Activated CD8-positive, alpha-beta T cell treated with anti-CD3 and anti-CD28 coated beads for 36 hours (primary cell): Measurements from ENCODE around the gene RPL10A. TPM values are rescaled to one million over a fixed set of nuclear protein-coding genes. Genes with fewer than 3 reads are reported as not detected.

Experiments
- ATAC-seq: fragments of 200-7000 bp; cut with Tn5 transposase; one replicate; pipeline ENCODE4 v1.10.0; 2021; ENCODE audit warnings: mild to moderate bottlenecking, moderate library complexity
- CTCF ChIA-PET: fragments of 350-600 bp; sonication (Branson Sonifier 250); formaldehyde crosslinking; loops from one replicate; lab custom pipeline; 2021; ENCODE audit warnings: antibody characterized with exemption; lab: Charles Lee
- POLR2A ChIA-PET: fragments of 350-600 bp; sonication (Branson Sonifier 250); formaldehyde crosslinking; loops from one replicate; lab custom pipeline; 2021; ENCODE audit warnings: antibody characterized with exemption; lab: Charles Lee
- DNase-seq: peaks from one replicate; pipeline ENCODE4 v3.0.0-alpha.2; 2020
- H3K27ac Mint-ChIP-seq: one replicate; pipeline ENCODE4 v1.8.0; 2021; ENCODE audit warnings: mild to moderate bottlenecking, mixed read lengths
- H3K27me3 Mint-ChIP-seq: one replicate; pipeline ENCODE4 v1.8.0; 2021; ENCODE audit warnings: mixed read lengths
- H3K36me3 Mint-ChIP-seq: one replicate; pipeline ENCODE4 v1.8.0; 2021; ENCODE audit warnings: low read depth, mixed read lengths
- H3K4me1 Mint-ChIP-seq: one replicate; pipeline ENCODE4 v1.8.0; 2021; ENCODE audit warnings: low read depth, mixed read lengths
- H3K4me3 Mint-ChIP-seq: one replicate; pipeline ENCODE4 v1.8.0; 2021; ENCODE audit warnings: mild to moderate bottlenecking, moderate library complexity, mixed read lengths
- H3K9me3 Mint-ChIP-seq: one replicate; pipeline ENCODE4 v1.8.0; 2021; ENCODE audit warnings: mixed read lengths
- intact Hi-C: fragments of 100-400 bp; cut with micrococcal nuclease; formaldehyde crosslinking; loops from one replicate; pipeline ENCODE4 v1.10.0; 2022
- total RNA-seq, 2 experiments: library from RNA; stranded (reverse); gene quantifications; one replicate each; pipeline ENCODE4 v1.2.3, GENCODE V29; 2021
- TF ChIP-seq, protein P1 (sequence below): fragments of 200-600 bp; IDR thresholded peaks from one replicate; pipeline ENCODE4 v1.8.0; 2022; ENCODE audit warnings: antibody characterized with exemption, mild to moderate bottlenecking

RPL10A gene
- total RNA-seq, 2 experiments from 2014 or later = 2,322 to 2,393 TPM

DNA sequence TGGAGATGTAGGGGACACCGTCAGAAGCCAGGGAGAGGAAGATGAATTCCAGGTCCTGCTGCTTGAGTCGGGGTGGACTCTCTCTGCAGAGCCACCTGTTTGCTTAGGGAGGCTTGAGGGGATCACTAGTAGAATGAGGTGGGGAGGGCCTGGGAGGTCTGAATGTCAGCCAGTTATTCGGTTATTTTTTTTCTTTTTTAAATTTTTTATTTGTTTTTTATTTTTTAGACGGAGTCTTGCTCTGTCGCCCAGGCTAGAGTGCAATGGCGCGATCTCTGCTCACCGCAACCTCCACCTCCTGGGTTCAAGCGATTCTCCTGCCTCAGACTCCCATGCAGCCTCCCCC is 20.3 kb downstream of the RPL10A start:
- no peak for DNase-seq
- Mint-ChIP-seq H3K4me3 (no peak overlapping the region), H3K9me3 (no peaks in the 10 kb centered on the region), H3K4me1 (peaks cover 12% of the 10 kb centered on the region), H3K27ac (no peak overlapping the region), H3K36me3 (no peaks in the 10 kb centered on the region), H3K27me3 (no peaks in the 10 kb centered on the region)
- no peak for ATAC-seq
- TF ChIP-seq, protein P1, sequence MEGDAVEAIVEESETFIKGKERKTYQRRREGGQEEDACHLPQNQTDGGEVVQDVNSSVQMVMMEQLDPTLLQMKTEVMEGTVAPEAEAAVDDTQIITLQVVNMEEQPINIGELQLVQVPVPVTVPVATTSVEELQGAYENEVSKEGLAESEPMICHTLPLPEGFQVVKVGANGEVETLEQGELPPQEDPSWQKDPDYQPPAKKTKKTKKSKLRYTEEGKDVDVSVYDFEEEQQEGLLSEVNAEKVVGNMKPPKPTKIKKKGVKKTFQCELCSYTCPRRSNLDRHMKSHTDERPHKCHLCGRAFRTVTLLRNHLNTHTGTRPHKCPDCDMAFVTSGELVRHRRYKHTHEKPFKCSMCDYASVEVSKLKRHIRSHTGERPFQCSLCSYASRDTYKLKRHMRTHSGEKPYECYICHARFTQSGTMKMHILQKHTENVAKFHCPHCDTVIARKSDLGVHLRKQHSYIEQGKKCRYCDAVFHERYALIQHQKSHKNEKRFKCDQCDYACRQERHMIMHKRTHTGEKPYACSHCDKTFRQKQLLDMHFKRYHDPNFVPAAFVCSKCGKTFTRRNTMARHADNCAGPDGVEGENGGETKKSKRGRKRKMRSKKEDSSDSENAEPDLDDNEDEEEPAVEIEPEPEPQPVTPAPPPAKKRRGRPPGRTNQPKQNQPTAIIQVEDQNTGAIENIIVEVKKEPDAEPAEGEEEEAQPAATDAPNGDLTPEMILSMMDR = no peak
- ChIA-PET POLR2A (interaction anchor here (24.5 kb wide), 1 partner anchor 17 kb away, joined by 327 read pairs; the partner anchor contains the start of gene RPL10A), CTCF (interaction anchor here (1.3 kb wide), 1 partner anchor 9 kb away, joined by 3 read pairs; the partner anchor contains the start of gene TEAD3)
- intact Hi-C loops = no loop called here

DNA sequence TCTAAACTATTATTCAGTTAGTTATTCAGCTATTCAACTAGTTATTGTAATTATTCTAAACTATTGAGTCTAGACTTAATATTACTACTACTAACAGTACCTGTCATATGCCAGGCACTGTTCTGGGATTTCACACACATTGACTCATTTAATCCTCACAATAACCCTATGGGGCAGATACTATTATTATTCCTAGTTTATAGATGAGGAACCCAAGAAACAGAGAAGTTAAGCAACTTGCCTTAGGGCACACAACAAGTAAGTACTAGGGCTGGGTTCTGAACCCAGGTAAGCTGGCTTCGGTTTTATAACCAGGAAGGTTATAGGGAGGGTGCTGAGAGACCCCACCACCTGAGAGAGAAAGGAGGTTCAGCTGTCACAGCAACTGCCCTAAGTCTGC is 20.9 kb downstream of the RPL10A start:
- POLR2A ChIA-PET = interaction anchor here (24.5 kb wide), 1 partner anchor 17 kb away, joined by 327 read pairs; the partner anchor contains the start of gene RPL10A
- intact Hi-C loops = no loop called here
- no peak for ATAC-seq
- Mint-ChIP-seq H3K9me3 (no peaks in the 10 kb centered on the region), H3K27ac (no peak overlapping the region), H3K36me3 (no peaks in the 10 kb centered on the region), H3K4me1 (peaks cover 16% of the 10 kb centered on the region), H3K4me3 (no peak overlapping the region), H3K27me3 (no peaks in the 10 kb centered on the region)
- CTCF ChIA-PET = interaction anchor here (1.3 kb wide), 1 partner anchor 8 kb away, joined by 3 read pairs; the partner anchor contains the start of gene TEAD3
- TF ChIP-seq, protein P1 = no peak
- no peak for DNase-seq

DNA sequence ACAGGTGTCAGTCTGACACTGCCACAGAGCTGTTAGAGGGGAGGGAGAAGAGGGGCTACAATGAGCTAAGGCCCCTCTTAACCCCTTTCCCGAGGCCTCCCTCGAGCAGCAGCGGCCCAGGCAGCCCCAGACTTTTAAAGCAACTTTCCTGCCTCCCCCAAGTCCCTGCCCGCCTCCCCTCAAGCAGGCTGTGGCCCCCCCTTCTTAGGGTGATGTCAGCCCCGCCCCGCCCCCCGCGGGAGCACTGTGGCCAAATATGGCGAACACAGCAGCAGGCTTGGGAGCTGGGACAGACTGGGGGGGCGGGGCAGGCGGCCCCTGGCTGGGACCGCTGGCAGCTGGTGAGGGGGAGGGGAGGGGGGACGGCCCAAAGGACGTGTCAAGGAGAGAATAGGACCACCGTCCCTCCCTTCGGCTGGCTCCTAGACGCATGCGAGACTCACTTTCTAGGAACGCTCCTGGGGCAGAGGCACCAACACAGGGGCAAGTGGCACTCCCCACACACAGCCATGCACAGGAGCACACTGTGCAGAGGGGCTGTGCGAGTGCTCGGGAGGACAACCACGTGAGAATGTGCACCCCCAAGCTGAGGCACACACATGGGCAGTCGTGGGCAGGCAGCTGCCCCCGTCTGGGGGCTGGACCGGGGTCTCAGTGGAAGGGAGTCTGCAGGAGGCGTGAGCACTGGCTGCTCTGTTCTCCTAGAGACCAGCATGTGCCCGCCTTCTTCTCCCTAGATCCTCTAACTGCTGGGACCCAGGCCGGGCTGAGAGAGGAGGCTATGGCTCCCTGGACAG is 22.0 kb downstream of the RPL10A start:
- intact Hi-C loops = no loop called here
- ChIA-PET CTCF (no interaction called here), POLR2A (interaction anchor here (1.5 to 24.5 kb wide), 2 partner anchors 19 to 1066 kb away, joined by 4 to 327 read pairs; partner anchors contain the start of gene RPL10A)
- no peaks in the 10 kb centered on the region for H3K27me3 Mint-ChIP-seq
- H3K27ac Mint-ChIP-seq = no peak overlapping the region
- ATAC-seq (no peak), DNase-seq (no peak)
- TF ChIP-seq, protein P1 = no peak
- peaks cover 17% of the 10 kb centered on the region for H3K4me1 Mint-ChIP-seq
- no peak overlapping the region for H3K4me3 Mint-ChIP-seq
- no peaks in the 10 kb centered on the region for H3K36me3 Mint-ChIP-seq
- H3K9me3 Mint-ChIP-seq = no peaks in the 10 kb centered on the region

DNA sequence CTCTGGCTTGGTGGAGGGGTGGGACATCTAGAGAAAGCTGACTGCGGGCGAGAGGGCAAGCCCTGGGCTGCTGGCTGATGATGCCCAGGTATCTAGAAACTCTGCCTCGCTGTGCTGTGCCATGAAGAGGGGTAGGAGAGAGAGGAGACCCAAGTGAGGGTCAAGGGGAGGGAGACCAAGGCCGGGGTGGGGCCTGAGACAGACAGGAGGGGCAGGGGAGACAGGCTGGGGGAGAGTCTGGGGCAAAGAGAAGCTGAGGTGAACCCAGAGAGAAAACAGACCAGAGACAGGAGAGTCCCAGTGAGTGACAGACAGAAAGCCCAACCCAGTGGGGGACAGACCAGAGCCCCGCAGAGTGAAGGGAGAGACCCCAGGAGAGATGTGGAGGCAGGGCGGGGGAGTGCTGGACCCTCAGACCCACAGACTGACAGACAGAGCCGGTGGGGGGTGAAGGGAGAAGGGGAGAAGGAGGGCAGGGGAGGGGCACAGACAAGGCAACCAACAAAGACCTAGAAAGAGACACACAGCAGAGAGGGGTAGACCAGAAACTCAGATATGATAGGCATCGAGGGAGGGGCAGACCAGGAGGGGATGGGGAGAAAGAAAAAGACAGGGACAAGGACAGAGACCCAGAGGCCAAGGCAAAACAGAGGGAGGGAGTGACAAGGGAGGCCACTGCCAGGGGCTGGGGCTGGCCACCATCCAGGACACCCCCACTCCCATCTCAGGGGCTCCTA is 22.8 kb downstream of the RPL10A start:
- TF ChIP-seq, protein P1 = no peak
- ChIA-PET POLR2A (interaction anchor here (1.3 to 24.5 kb wide), 3 partner anchors 9 to 1066 kb away, joined by 3 to 327 read pairs (median 4); partner anchors contain the start of gene RPL10A), CTCF (interaction anchor here (0.9 kb wide), 1 partner anchor 32 kb away, joined by 3 read pairs; no protein-coding TSS in a partner anchor)
- ATAC-seq (no peak), DNase-seq (no peak)
- Mint-ChIP-seq H3K27ac (no peak overlapping the region), H3K4me1 (peaks cover 17% of the 10 kb centered on the region), H3K27me3 (no peaks in the 10 kb centered on the region), H3K36me3 (no peaks in the 10 kb centered on the region), H3K9me3 (no peaks in the 10 kb centered on the region), H3K4me3 (no peak overlapping the region)
- intact Hi-C loops = no loop called here
